Measurements from ENCODE around the gene CSH2. TPM values are rescaled to one million over a fixed set of nuclear protein-coding genes. Genes with fewer than 3 reads are reported as not detected.

The CSH2 gene
- total and polyA plus RNA-seq, 2 of the 8 experiments (the other 6 are each of a cell fraction or from before 2014, with no cell fraction given), result 0.43 TPM; not detected in 1

GRCh38 chr17:63822537-63822936 is 50.9 kb downstream of the CSH2 start:
- Histone ChIP-seq H2BK12ac (ENCODE audit: low read depth, low read length) (no peak overlapping the region), H3K27ac (ENCODE audit: low read depth, low read length) (no peak overlapping the region), H3K36me3 (ENCODE audit: control insufficient read depth in 2 of 4, insufficient read depth in 4 of 4, low read length in 3 of 4) (peaks cover 55 to 81% (median 76%) of the 10 kb centered on the region in 4 experiments), H2BK5ac (ENCODE audit: low read depth, low read length) (no peak overlapping the region), H3K18ac (ENCODE audit: extremely low read depth, low read length) (no peak overlapping the region), H3K79me2 (ENCODE audit: control insufficient read depth in 1 of 2, insufficient read depth in 2 of 2, low read length in 2 of 2) (peaks cover 0 to 18% of the 10 kb centered on the region in 2 experiments; a peak in 2 of 4 replicates), H3K9ac (replicated peaks in 1 of 4; ENCODE audit: extremely low read depth in 1 of 4, low read depth in 3 of 4, low read length in 3 of 4) (no peak overlapping the region), H3K14ac (ENCODE audit: insufficient read length) (no peak overlapping the region), H3K23ac (ENCODE audit: insufficient read length) (no peak overlapping the region), H2AFZ (ENCODE audit: low read length) (no peak overlapping the region), H4K5ac (ENCODE audit: insufficient read length, low read depth, low read length) (no peak overlapping the region), H2BK120ac (replicated peaks; ENCODE audit: low read depth, low read length) (no peak overlapping the region), H3K4ac (replicated peaks; ENCODE audit: insufficient read length, low read depth, low read length) (no peak overlapping the region), H3K4me2 (ENCODE audit: insufficient read depth in 1 of 2, low read depth in 2 of 2, low read length in 2 of 2) (no peak overlapping the region), H3K27me3 (replicated peaks in 1 of 4; ENCODE audit: control insufficient read depth in 3 of 4, extremely low read depth in 1 of 4, insufficient read depth in 3 of 4, low read length in 3 of 4) (no peaks in the 10 kb centered on the region), H2AK5ac (ENCODE audit: low read depth, low read length) (no peak overlapping the region), H3K4me3 (ENCODE audit: extremely low read depth in 1 of 4, insufficient read depth in 2 of 4, low read depth in 3 of 4, low read length in 4 of 4) (no peak overlapping the region), H2BK15ac (ENCODE audit: low read length) (no peak overlapping the region), H4K91ac (replicated peaks; ENCODE audit: insufficient read length, low read length) (no peak overlapping the region), H3K9me3 (ENCODE audit: insufficient read depth in 2 of 2, low read depth in 1 of 2, low read length in 1 of 2) (no peaks in the 10 kb centered on the region), H4K20me1 (replicated peaks in 1 of 2; ENCODE audit: control insufficient read depth in 1 of 2, insufficient read depth in 2 of 2, low read length in 2 of 2) (peaks cover 6 to 28% of the 10 kb centered on the region in 2 experiments), H3K79me1 (ENCODE audit: low read depth, low read length) (peaks cover 9% of the 10 kb centered on the region; the same call in 1 of the 2 replicates), H2BK20ac (ENCODE audit: low read length) (no peak overlapping the region), H3K23me2 (ENCODE audit: low read depth, low read length) (peaks cover 5% of the 10 kb centered on the region), H3K4me1 (replicated peaks in 1 of 4; ENCODE audit: control insufficient read depth in 3 of 4, insufficient read depth in 4 of 4, low read length in 3 of 4) (no peaks in the 10 kb centered on the region), H4K8ac (ENCODE audit: extremely low read depth, insufficient read depth, low read length) (no peak overlapping the region), H3K56ac (replicated peaks; ENCODE audit: insufficient read length, low read depth, low read length) (no peak overlapping the region)
- TF ChIP-seq RBBP5 (IDR thresholded peaks at IDR 0.05; ENCODE audit: borderline replicate concordance, low read depth, low read length), result no peak
- FAIRE-seq, result no peak
- POLR2A ChIA-PET (ENCODE audit: partially characterized antibody), result interaction anchor here (27.8 to 32.3 kb wide), 3 partner anchors 2 to 40 kb away, joined by 481 to 593 read pairs (median 593); partner anchors contain the start of genes CCDC47, DDX42, FTSJ3 and PSMC5
- CTCF ChIA-PET (ENCODE audit: partially characterized antibody), result interaction anchor here (0.8 to 7.5 kb wide), 2 partner anchors 11 to 14 kb away, joined by 4 to 61 read pairs; no protein-coding TSS in a partner anchor
- DNase-seq (ENCODE audit: low read depth in 1 of 2, low spot score in 2 of 2), result no peak

Small RNA genes lying within 50 kb of the gene (small RNA-seq; reads per million reads assigned to genes)
- not detected for gene AC040958.1 (ENCODE audit: insufficient read depth)
- not detected for gene AC127029.1 (ENCODE audit: insufficient read depth)
- not detected for gene GH1 (ENCODE audit: insufficient read depth)

Other genes with a start within 250 kb of the CSH2 start
- gene LIMD2, start 173.6 kb downstream of the CSH2 start, total RNA-seq (2021; fragmentation: NEBNext Ultra II Directional; extraction: Animal tissue kit (Norgen Biotek cat#: 25700)), result 77.2 and 78.6 TPM in 2 replicates
- 72.0 and 92.0 TPM in 2 replicates for gene LIMD2, start 173.6 kb downstream of the CSH2 start, polyA plus RNA-seq (2011; rRNA removed)
- gene STRADA, start 131.9 kb downstream of the CSH2 start, total RNA-seq (2021; fragmentation: NEBNext Ultra II Directional; extraction: Animal tissue kit (Norgen Biotek cat#: 25700)), result 27.8 and 35.6 TPM in 2 replicates
- gene STRADA, start 131.9 kb downstream of the CSH2 start, polyA plus RNA-seq (2011; rRNA removed), result 43.3 and 48.7 TPM in 2 replicates
- 83.1 and 85.3 TPM in 2 replicates for gene CCDC47, start 100.1 kb downstream of the CSH2 start, total RNA-seq (2021; fragmentation: NEBNext Ultra II Directional; extraction: Animal tissue kit (Norgen Biotek cat#: 25700))
- 16.3 and 21.2 TPM in 2 replicates for gene CCDC47, start 100.1 kb downstream of the CSH2 start, polyA plus RNA-seq (2011; rRNA removed)
- 114 and 120 TPM in 2 replicates for gene DDX42, start 99.5 kb downstream of the CSH2 start, total RNA-seq (2021; fragmentation: NEBNext Ultra II Directional; extraction: Animal tissue kit (Norgen Biotek cat#: 25700))
- gene DDX42, start 99.5 kb downstream of the CSH2 start, polyA plus RNA-seq (2011; rRNA removed), result 37.4 and 40.6 TPM in 2 replicates
- 162 and 172 TPM in 2 replicates for gene PSMC5, start 46.2 kb downstream of the CSH2 start, total RNA-seq (2021; fragmentation: NEBNext Ultra II Directional; extraction: Animal tissue kit (Norgen Biotek cat#: 25700))
- 162 and 180 TPM in 2 replicates for gene PSMC5, start 46.2 kb downstream of the CSH2 start, polyA plus RNA-seq (2011; rRNA removed)
- gene FTSJ3, start 46.0 kb downstream of the CSH2 start, total RNA-seq (2021; fragmentation: NEBNext Ultra II Directional; extraction: Animal tissue kit (Norgen Biotek cat#: 25700)), result 77.2 and 77.4 TPM in 2 replicates
- gene FTSJ3, start 46.0 kb downstream of the CSH2 start, polyA plus RNA-seq (2011; rRNA removed), result 42.7 and 47.2 TPM in 2 replicates
- gene SMARCD2, start 31.0 kb downstream of the CSH2 start, total RNA-seq (2021; fragmentation: NEBNext Ultra II Directional; extraction: Animal tissue kit (Norgen Biotek cat#: 25700)), result 84.6 and 92.2 TPM in 2 replicates
- 90.0 and 111 TPM in 2 replicates for gene SMARCD2, start 31.0 kb downstream of the CSH2 start, polyA plus RNA-seq (2011; rRNA removed)
- 0.60 and 1.2 TPM in 2 replicates for gene GH2, start 8.3 kb upstream of the CSH2 start, total RNA-seq (2021; fragmentation: NEBNext Ultra II Directional; extraction: Animal tissue kit (Norgen Biotek cat#: 25700))
- 1.5 and 2.0 TPM in 2 replicates for gene GH2, start 8.3 kb upstream of the CSH2 start, polyA plus RNA-seq (2011; rRNA removed)
- gene CSH1, start 22.9 kb upstream of the CSH2 start, total RNA-seq (2021; fragmentation: NEBNext Ultra II Directional; extraction: Animal tissue kit (Norgen Biotek cat#: 25700)), result not detected in 2 replicates
- gene CSH1, start 22.9 kb upstream of the CSH2 start, polyA plus RNA-seq (2011; rRNA removed), result 0.12 and 0.16 TPM in 2 replicates
- not detected in 2 replicates for gene CSHL1, start 37.6 kb upstream of the CSH2 start, total RNA-seq (2021; fragmentation: NEBNext Ultra II Directional; extraction: Animal tissue kit (Norgen Biotek cat#: 25700))
- not detected in 2 replicates for gene CSHL1, start 37.6 kb upstream of the CSH2 start, polyA plus RNA-seq (2011; rRNA removed)
- gene GH1, start 45.2 kb upstream of the CSH2 start, total RNA-seq (2021; fragmentation: NEBNext Ultra II Directional; extraction: Animal tissue kit (Norgen Biotek cat#: 25700)), result not detected in 2 replicates
- 0.36 and 0.41 TPM in 2 replicates for gene GH1, start 45.2 kb upstream of the CSH2 start, polyA plus RNA-seq (2011; rRNA removed)
- 1.5 and 2.2 TPM in 2 replicates for gene CD79B, start 58.7 kb upstream of the CSH2 start, total RNA-seq (2021; fragmentation: NEBNext Ultra II Directional; extraction: Animal tissue kit (Norgen Biotek cat#: 25700))
- gene CD79B, start 58.7 kb upstream of the CSH2 start, polyA plus RNA-seq (2011; rRNA removed), result 3.9 and 4.4 TPM in 2 replicates
- 6.6 and 8.5 TPM in 2 replicates for gene SCN4A, start 99.2 kb upstream of the CSH2 start, total RNA-seq (2021; fragmentation: NEBNext Ultra II Directional; extraction: Animal tissue kit (Norgen Biotek cat#: 25700))
- 5.0 and 8.1 TPM in 2 replicates for gene SCN4A, start 99.2 kb upstream of the CSH2 start, polyA plus RNA-seq (2011; rRNA removed)
- 0.61 and 0.67 TPM in 2 replicates for gene PRR29, start 124.7 kb upstream of the CSH2 start, total RNA-seq (2021; fragmentation: NEBNext Ultra II Directional; extraction: Animal tissue kit (Norgen Biotek cat#: 25700))
- 0.83 and 0.96 TPM in 2 replicates for gene PRR29, start 124.7 kb upstream of the CSH2 start, polyA plus RNA-seq (2011; rRNA removed)
- 0.45 TPM in 1 of 2 replicates, not detected in the other for gene ICAM2, start 147.0 kb upstream of the CSH2 start, total RNA-seq (2021; fragmentation: NEBNext Ultra II Directional; extraction: Animal tissue kit (Norgen Biotek cat#: 25700))
- 0.63 and 0.77 TPM in 2 replicates for gene ICAM2, start 147.0 kb upstream of the CSH2 start, polyA plus RNA-seq (2011; rRNA removed)

Data from H1 (cell line).